WTC11 (cell line): ENCODE data around the gene ROBO1.

Experiments used
- CTCF ChIP-seq: fragments of 200-600 bp; IDR thresholded peaks from 2 replicates; pipeline ENCODE4 v1.8.0; 2022; ENCODE audit warnings: antibody characterized with exemption
- E2F4 ChIP-seq: sonication (generic); formaldehyde crosslinking; IDR thresholded peaks from 2 replicates; pipeline ENCODE4 v1.8.1; 2022; ENCODE audit warnings: low read depth, mild to moderate bottlenecking, moderate library complexity, missing genetic modification reagents, borderline replicate concordance
- ETV6 ChIP-seq: sonication (generic); formaldehyde crosslinking; IDR thresholded peaks from 2 replicates; pipeline ENCODE4 v1.8.1; 2022; ENCODE audit warnings: mild to moderate bottlenecking, missing genetic modification reagents
- FOXK1 ChIP-seq: sonication (generic); formaldehyde crosslinking; IDR thresholded peaks from 2 replicates; pipeline ENCODE4 v1.8.0; 2022; ENCODE audit warnings: mild to moderate bottlenecking, moderate library complexity, missing genetic modification reagents
- IRF1 ChIP-seq: sonication (generic); formaldehyde crosslinking; IDR thresholded peaks from 2 replicates; pipeline ENCODE4 v1.8.0; 2023; ENCODE audit warnings: missing genetic modification reagents
- MAX ChIP-seq: sonication (generic); formaldehyde crosslinking; IDR thresholded peaks from 2 replicates; pipeline ENCODE4 v1.8.0; 2022; ENCODE audit warnings: mild to moderate bottlenecking, missing genetic modification reagents
- NR3C1 ChIP-seq: sonication (generic); formaldehyde crosslinking; conservative IDR thresholded peaks from 2 replicates; pipeline ENCODE4 v1.8.1; 2023; ENCODE audit warnings: low read depth, mild to moderate bottlenecking, missing genetic modification reagents
- OVOL2 ChIP-seq: fragments of 250-450 bp; sonication (Bioruptor Pico); IDR thresholded peaks from 2 replicates; pipeline ENCODE4 v1.9.0; 2021; ENCODE audit warnings: mild to moderate bottlenecking, borderline replicate concordance
- PRDM15 ChIP-seq: sonication (generic); formaldehyde crosslinking; IDR thresholded peaks from 2 replicates; pipeline ENCODE4 v1.8.0; 2022; ENCODE audit warnings: missing genetic modification reagents
- SMAD3 ChIP-seq: sonication (generic); formaldehyde crosslinking; IDR thresholded peaks from 2 replicates; pipeline ENCODE4 v1.8.0; 2022; ENCODE audit warnings: missing genetic modification reagents, mild to moderate bottlenecking, borderline replicate concordance
- ZNF121 ChIP-seq: sonication (generic); formaldehyde crosslinking; IDR thresholded peaks from 2 replicates; pipeline ENCODE4 v1.8.0; 2023; ENCODE audit warnings: missing genetic modification reagents
- TF ChIP-seq, protein P1 (sequence below): fragments of 250-450 bp; sonication (Bioruptor Pico); IDR thresholded peaks from 2 replicates; pipeline ENCODE4 v1.9.0; 2021; ENCODE audit warnings: mild to moderate bottlenecking

- no peak for TF ChIP-seq CTCF
- TF ChIP-seq MAX (CRISPR knock-in tag) = no peak
- TF ChIP-seq PRDM15 = no peak
- no peak for TF ChIP-seq IRF1 (CRISPR knock-in tag)
- TF ChIP-seq, protein P1, sequence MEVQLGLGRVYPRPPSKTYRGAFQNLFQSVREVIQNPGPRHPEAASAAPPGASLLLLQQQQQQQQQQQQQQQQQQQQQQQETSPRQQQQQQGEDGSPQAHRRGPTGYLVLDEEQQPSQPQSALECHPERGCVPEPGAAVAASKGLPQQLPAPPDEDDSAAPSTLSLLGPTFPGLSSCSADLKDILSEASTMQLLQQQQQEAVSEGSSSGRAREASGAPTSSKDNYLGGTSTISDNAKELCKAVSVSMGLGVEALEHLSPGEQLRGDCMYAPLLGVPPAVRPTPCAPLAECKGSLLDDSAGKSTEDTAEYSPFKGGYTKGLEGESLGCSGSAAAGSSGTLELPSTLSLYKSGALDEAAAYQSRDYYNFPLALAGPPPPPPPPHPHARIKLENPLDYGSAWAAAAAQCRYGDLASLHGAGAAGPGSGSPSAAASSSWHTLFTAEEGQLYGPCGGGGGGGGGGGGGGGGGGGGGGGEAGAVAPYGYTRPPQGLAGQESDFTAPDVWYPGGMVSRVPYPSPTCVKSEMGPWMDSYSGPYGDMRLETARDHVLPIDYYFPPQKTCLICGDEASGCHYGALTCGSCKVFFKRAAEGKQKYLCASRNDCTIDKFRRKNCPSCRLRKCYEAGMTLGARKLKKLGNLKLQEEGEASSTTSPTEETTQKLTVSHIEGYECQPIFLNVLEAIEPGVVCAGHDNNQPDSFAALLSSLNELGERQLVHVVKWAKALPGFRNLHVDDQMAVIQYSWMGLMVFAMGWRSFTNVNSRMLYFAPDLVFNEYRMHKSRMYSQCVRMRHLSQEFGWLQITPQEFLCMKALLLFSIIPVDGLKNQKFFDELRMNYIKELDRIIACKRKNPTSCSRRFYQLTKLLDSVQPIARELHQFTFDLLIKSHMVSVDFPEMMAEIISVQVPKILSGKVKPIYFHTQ (CRISPR knock-in tag) = no peak
- no peak for TF ChIP-seq ZNF121 (CRISPR knock-in tag)
- no peak for TF ChIP-seq NR3C1 (CRISPR knock-in tag)
- TF ChIP-seq FOXK1 (CRISPR knock-in tag) = no peak
- TF ChIP-seq E2F4 (CRISPR knock-in tag) = no peak
- TF ChIP-seq SMAD3 (CRISPR knock-in tag) = no peak
- no peak for TF ChIP-seq OVOL2 (CRISPR knock-in tag)
- TF ChIP-seq ETV6 = no peak
These were observed 518.1 kb downstream of the ROBO1 start for GRCh38 chr3:79249701-79250100.
